Left lung (tissue), 10 donors: Measurements from ENCODE around the gene GIT2. TPM values are rescaled to one million over a fixed set of nuclear protein-coding genes. Genes with fewer than 3 reads are reported as not detected.

Source experiments
- ATAC-seq: fragments of 200-7000 bp; cut with Tn5 transposase; one replicate; pipeline ENCODE4 v1.9.1; 2020; ENCODE audit warnings: moderate library complexity
- DNase-seq, 4 donors: peaks; one replicate each; pipeline ENCODE4 v3.0.0-alpha.2; 2013 to 2020
- H3K27ac ChIP-seq, 2 donors: fragments of 200-600 bp; sonication (generic) in 1 of 2; one replicate each; pipeline versions ENCODE4 v1.5.0 to v1.8.0; 2020 to 2021
- H3K27me3 ChIP-seq, 2 donors: fragments of 200-600 bp; sonication (generic) in 1 of 2; one replicate each; pipeline versions ENCODE4 v1.5.0 to v1.8.0; 2020 to 2021
- H3K36me3 ChIP-seq, 2 donors: fragments of 200-600 bp; sonication (generic) in 1 of 2; one replicate each; pipeline versions ENCODE4 v1.5.0 to v1.8.0; 2020 to 2021
- H3K4me1 ChIP-seq, 2 donors: fragments of 200-600 bp; one replicate each; pipeline ENCODE4 v1.8.0; 2021
- H3K4me3 ChIP-seq, 2 donors: fragments of 200-600 bp; sonication (generic) in 1 of 2; one replicate each; pipeline versions ENCODE4 v1.5.0 to v1.8.0; 2020 to 2021; ENCODE audit warnings: mild to moderate bottlenecking in 1 of 2
- H3K9me3 ChIP-seq, 2 donors: fragments of 200-600 bp; sonication (generic) in 1 of 2; one replicate each; pipeline versions ENCODE4 v1.5.0 to v1.8.0; 2020 to 2021
- CTCF ChIP-seq, 2 donors: fragments of 200-600 bp; sonication (generic) in 1 of 2; IDR thresholded peaks; one replicate each; pipeline versions ENCODE4 v1.5.0 to v1.8.0; 2021; ENCODE audit warnings: antibody characterized with exemption in 2 of 2
- intact Hi-C, 2 donors: fragments of 100-400 bp; cut with DNase I; formaldehyde crosslinking; loops; one replicate each; pipeline versions ENCODE4 v1.11.2 to v1.14.2; 2022
- polyA plus RNA-seq, 6 donors: library from polyadenylated mRNA; unstranded; fragments of 120-200 nt; gene quantifications; one replicate each; pipeline ENCODE4 v1.2.1, GENCODE V29; 2013; ENCODE audit not compliant: insufficient read length in 6 of 6
- total RNA-seq, 2 donors: library from RNA; stranded (reverse); fragmentation: NEBNext Ultra II Directional; extraction: Animal tissue kit (Norgen Biotek cat#: 25700); gene quantifications; one replicate each; pipeline ENCODE4 v1.2.1, GENCODE V29; 2021
- donor health status: DM: no; HTN: yes; CAD: no.
- donor health status: DM: no; HTN: no; CAD: no.

Gene GIT2
- total and polyA plus RNA-seq, 8 donors, result 42.7 to 72.7 (median 56.2) TPM

- Histone ChIP-seq H3K4me3 (no peak overlapping the region), H3K36me3 (no peaks in the 10 kb centered on the region), H3K4me1 (peaks cover 14 to 75% of the 10 kb centered on the region in 2 donors), H3K27me3 (no peaks in the 10 kb centered on the region), H3K27ac (no peak overlapping the region), H3K9me3 (no peaks in the 10 kb centered on the region)
- TF ChIP-seq CTCF (IDR thresholded peaks at IDR 0.05), result no peak
- intact Hi-C loops, result no loop called here
- ATAC-seq, result no peak
- DNase-seq, result no peak
These were observed 1.2 kb upstream of the GIT2 start for GRCh38 chr12:109997393-109997792.

- H3K36me3 ChIP-seq, result peaks cover 0 to 3% of the 10 kb centered on the region in 2 donors
- H3K4me1 ChIP-seq, result peaks cover 8 to 66% of the 10 kb centered on the region in 2 donors
- ATAC-seq, result no peak
- no peaks in the 10 kb centered on the region for H3K27me3 ChIP-seq
- no peak for TF ChIP-seq CTCF (IDR thresholded peaks at IDR 0.05)
- H3K27ac ChIP-seq, result peak overlapping the region; percentile 85 to 99
- H3K4me3 ChIP-seq, result peak overlapping the region; percentile 96 to 99
- DNase-seq, result no peak
- H3K9me3 ChIP-seq, result no peaks in the 10 kb centered on the region
- intact Hi-C loops, result no loop called here
These were observed 300 bp upstream of the GIT2 start for GRCh38 chr12:109996483-109996853.

GRCh38 chr12:109995361-109995685 is 845 bp downstream of the GIT2 start:
- no peak for TF ChIP-seq CTCF (IDR thresholded peaks at IDR 0.05)
- H3K27ac ChIP-seq, result peak overlapping the region; percentile 85 to 99
- peak overlapping the region; percentile 96 to 99 for H3K4me3 ChIP-seq
- no peak for ATAC-seq
- peaks cover 8 to 54% of the 10 kb centered on the region in 2 donors for H3K4me1 ChIP-seq
- no peak for DNase-seq
- intact Hi-C loops, result no loop called here
- no peaks in the 10 kb centered on the region for H3K9me3 ChIP-seq
- peaks cover 0 to 15% of the 10 kb centered on the region in 2 donors for H3K36me3 ChIP-seq
- H3K27me3 ChIP-seq, result no peaks in the 10 kb centered on the region

- Histone ChIP-seq H3K4me1 (peaks cover 8 to 52% of the 10 kb centered on the region in 2 donors), H3K9me3 (no peaks in the 10 kb centered on the region), H3K27me3 (no peaks in the 10 kb centered on the region), H3K27ac (peak overlapping the region; percentile 85 to 99), H3K4me3 (peak overlapping the region; percentile 96 to 99), H3K36me3 (peaks cover 0 to 21% of the 10 kb centered on the region in 2 donors)
- ATAC-seq, result no peak
- TF ChIP-seq CTCF (IDR thresholded peaks at IDR 0.05), result no peak
- intact Hi-C loops, result no loop called here
- DNase-seq, result no peak
These were observed 1.6 kb downstream of the GIT2 start for GRCh38 chr12:109994401-109995175.

- Histone ChIP-seq H3K27me3 (no peaks in the 10 kb centered on the region), H3K9me3 (no peaks in the 10 kb centered on the region), H3K36me3 (peaks cover 0 to 36% of the 10 kb centered on the region in 2 donors), H3K4me3 (no peak overlapping the region), H3K4me1 (peaks cover 8 to 45% of the 10 kb centered on the region in 2 donors), H3K27ac (no peak overlapping the region)
- no peak for DNase-seq
- intact Hi-C loops, result no loop called here
- no peak for ATAC-seq
- TF ChIP-seq CTCF (IDR thresholded peaks at IDR 0.05), result no peak
These were observed 3.1 kb downstream of the GIT2 start for GRCh38 chr12:109993091-109993490.
